ENCODE data around the gene KNG1.
"Not testable (repeated sequence)": the region's sequence is repeated elsewhere in the genome, so short reads cannot be mapped to it uniquely, and the experiment has no call there.

The KNG1 gene

GRCh38 chr3:186700267-186700666 is 16.9 kb upstream of the KNG1 start:
- TF ChIP-seq L3MBTL2 (conservative IDR thresholded peaks at IDR 0.05) (no peak), LEF1 (IDR thresholded peaks at IDR 0.05; ENCODE audit: borderline replicate concordance) (no peak), SP1 (IDR thresholded peaks at IDR 0.05) (no peak), FOXA1 (IDR thresholded peaks at IDR 0.05) (no peak), FOXK2 (IDR thresholded peaks at IDR 0.05) (no peak), PKNOX1 (IDR thresholded peaks at IDR 0.05) (no peak), ARNT (IDR thresholded peaks at IDR 0.05) (no peak), NFRKB (IDR thresholded peaks at IDR 0.05) (no peak), BHLHE40 (IDR thresholded peaks at IDR 0.05; ENCODE audit: borderline replicate concordance) (no peak), TARDBP (IDR thresholded peaks at IDR 0.05) (no peak), HDGF (IDR thresholded peaks at IDR 0.05; ENCODE audit: borderline replicate concordance) (no peak), SUZ12 (IDR thresholded peaks at IDR 0.05) (no peak), ELF4 (IDR thresholded peaks at IDR 0.05) (no peak), ZNF384 (IDR thresholded peaks at IDR 0.05) (no peak), FOXM1 (IDR thresholded peaks at IDR 0.05; ENCODE audit: borderline replicate concordance) (no peak), CTBP1 (IDR thresholded peaks at IDR 0.05; ENCODE audit: borderline replicate concordance) (no peak)
- POLR2A ChIA-PET, result no interaction called here
- CTCF ChIA-PET, result no interaction called here
- DNase-seq (ENCODE audit: extremely low spot score), result no peak

- CTCF ChIA-PET; POLR2A ChIA-PET; DNase-seq (ENCODE audit: extremely low spot score): not testable (repeated sequence)
Measured at GRCh38 chr3:186702451-186702850, 14.7 kb upstream of the KNG1 start.

- ChIA-PET POLR2A (no interaction called here), CTCF (no interaction called here)
- TF ChIP-seq PKNOX1 (IDR thresholded peaks at IDR 0.05) (no peak), L3MBTL2 (conservative IDR thresholded peaks at IDR 0.05) (no peak), ELF4 (IDR thresholded peaks at IDR 0.05) (no peak), SUZ12 (IDR thresholded peaks at IDR 0.05) (no peak), FOXA1 (IDR thresholded peaks at IDR 0.05) (no peak), LEF1 (IDR thresholded peaks at IDR 0.05; ENCODE audit: borderline replicate concordance) (no peak), ZNF384 (IDR thresholded peaks at IDR 0.05) (no peak), ARNT (IDR thresholded peaks at IDR 0.05) (no peak), SP1 (IDR thresholded peaks at IDR 0.05) (no peak), FOXM1 (IDR thresholded peaks at IDR 0.05; ENCODE audit: borderline replicate concordance) (no peak)
- no peak for DNase-seq (ENCODE audit: extremely low spot score)
Measured at GRCh38 chr3:186705882-186706780, 11.0 kb upstream of the KNG1 start.

GRCh38 chr3:186708983-186709679 is 8.0 kb upstream of the KNG1 start:
- ChIA-PET POLR2A (no interaction called here), CTCF (no interaction called here)
- DNase-seq (ENCODE audit: extremely low spot score), result no peak
- TF ChIP-seq HDGF (IDR thresholded peaks at IDR 0.05; ENCODE audit: borderline replicate concordance) (no peak), NFRKB (IDR thresholded peaks at IDR 0.05) (no peak), ARNT (IDR thresholded peaks at IDR 0.05) (no peak), FOXA1 (IDR thresholded peaks at IDR 0.05) (no peak), ELF4 (IDR thresholded peaks at IDR 0.05) (no peak), L3MBTL2 (conservative IDR thresholded peaks at IDR 0.05) (no peak), BHLHE40 (IDR thresholded peaks at IDR 0.05; ENCODE audit: borderline replicate concordance) (no peak), ZNF384 (IDR thresholded peaks at IDR 0.05) (no peak), FOXK2 (IDR thresholded peaks at IDR 0.05) (no peak), PKNOX1 (IDR thresholded peaks at IDR 0.05) (no peak), SP1 (IDR thresholded peaks at IDR 0.05) (no peak)

- DNase-seq (ENCODE audit: extremely low spot score); CTCF ChIA-PET; POLR2A ChIA-PET: not testable (repeated sequence)
Measured at GRCh38 chr3:186710694-186711093, 6.5 kb upstream of the KNG1 start.

GRCh38 chr3:186713499-186713898 is 3.7 kb upstream of the KNG1 start:
- CTCF ChIA-PET, result no interaction called here
- POLR2A ChIA-PET, result no interaction called here
- TF ChIP-seq ZNF384 (IDR thresholded peaks at IDR 0.05), result no peak
- no peak for TF ChIP-seq SUZ12 (IDR thresholded peaks at IDR 0.05)
- no peak for TF ChIP-seq FOXA1 (IDR thresholded peaks at IDR 0.05)
- TF ChIP-seq CTBP1 (IDR thresholded peaks at IDR 0.05; ENCODE audit: borderline replicate concordance), result no peak
- no peak for TF ChIP-seq TARDBP (IDR thresholded peaks at IDR 0.05)
- no peak for TF ChIP-seq ARNT (IDR thresholded peaks at IDR 0.05)
- TF ChIP-seq L3MBTL2 (conservative IDR thresholded peaks at IDR 0.05), result no peak

More at GRCh38 chr3:186713499-186713898, 3.7 kb upstream of the KNG1 start:
- DNase-seq (ENCODE audit: extremely low spot score), result no peak
